ENCODE results near the gene FXYD4. TPM values are rescaled to one million over a fixed set of nuclear protein-coding genes. Genes with fewer than 3 reads are reported as not detected.
A peak's percentile ranks its signal among the peaks of the same experiment; 100 is the strongest.

Gene FXYD4
- total RNA-seq, 2 experiments from 2014 or later, result not detected

DNA sequence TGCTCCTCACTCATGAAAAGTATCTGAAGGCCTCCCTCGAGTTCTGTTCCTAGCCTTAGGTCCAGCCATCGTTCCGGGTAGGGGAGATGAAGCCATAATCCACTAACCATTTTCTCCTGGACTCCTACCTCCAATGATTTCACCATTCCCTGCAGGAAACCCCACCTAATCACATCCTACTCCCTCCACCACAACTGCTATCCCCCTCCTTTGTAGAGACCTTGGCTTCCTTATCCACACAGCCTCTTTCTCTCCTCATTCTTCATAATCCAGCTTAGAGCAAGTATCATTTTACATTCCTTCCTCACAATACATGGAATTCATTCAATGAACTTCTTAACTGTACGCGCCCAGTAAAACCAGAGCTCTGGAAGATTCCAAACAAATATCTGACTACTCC lies 18.9 kb downstream of the FXYD4 start:
- POLR2A ChIA-PET, result interaction anchor here (0.5 to 1.5 kb wide), 5 partner anchors 8 to 98 kb away, joined by 3 to 4 read pairs (median 4); no protein-coding TSS in a partner anchor
- intact Hi-C loops (cut with micrococcal nuclease; ENCODE audit: unreplicated experiment), result no loop called here
- Histone ChIP-seq H3K9me2 (ENCODE audit: insufficient read depth, low read length) (no peaks in the 10 kb centered on the region), H3K4me3 (ENCODE audit: low read depth, low read length, poor library complexity, severe bottlenecking) (no peak overlapping the region), H2AFZ (ENCODE audit: low read length) (no peak overlapping the region), H4K20me1 (ENCODE audit: insufficient read depth, low read length) (peaks cover 69% of the 10 kb centered on the region), H3K79me2 (ENCODE audit: insufficient read depth, low read depth, low read length) (peaks cover 90% of the 10 kb centered on the region), H3K36me3 (ENCODE audit: insufficient read depth, low read length) (peaks cover 100% of the 10 kb centered on the region), H3K4me1 (ENCODE audit: insufficient read depth, low read length, poor library complexity, severe bottlenecking) (peaks cover 23% of the 10 kb centered on the region), H3K4me2 (ENCODE audit: low read length) (no peak overlapping the region), H3K27ac (ENCODE audit: low read depth, low read length, poor library complexity, severe bottlenecking) (no peak overlapping the region), H3K9me3 (ENCODE audit: low read length) (no peaks in the 10 kb centered on the region)
- DNase-seq (ENCODE audit: low spot score), result no peak
- no TSS peak for BruUV-seq (replicated peaks)
- CTCF ChIA-PET (ENCODE audit: unreplicated experiment), result interaction anchor here (0.6 to 1.3 kb wide), 2 partner anchors 11 to 1832 kb away, joined by 3 to 4 read pairs; no protein-coding TSS in a partner anchor
- TF ChIP-seq, protein P1, sequence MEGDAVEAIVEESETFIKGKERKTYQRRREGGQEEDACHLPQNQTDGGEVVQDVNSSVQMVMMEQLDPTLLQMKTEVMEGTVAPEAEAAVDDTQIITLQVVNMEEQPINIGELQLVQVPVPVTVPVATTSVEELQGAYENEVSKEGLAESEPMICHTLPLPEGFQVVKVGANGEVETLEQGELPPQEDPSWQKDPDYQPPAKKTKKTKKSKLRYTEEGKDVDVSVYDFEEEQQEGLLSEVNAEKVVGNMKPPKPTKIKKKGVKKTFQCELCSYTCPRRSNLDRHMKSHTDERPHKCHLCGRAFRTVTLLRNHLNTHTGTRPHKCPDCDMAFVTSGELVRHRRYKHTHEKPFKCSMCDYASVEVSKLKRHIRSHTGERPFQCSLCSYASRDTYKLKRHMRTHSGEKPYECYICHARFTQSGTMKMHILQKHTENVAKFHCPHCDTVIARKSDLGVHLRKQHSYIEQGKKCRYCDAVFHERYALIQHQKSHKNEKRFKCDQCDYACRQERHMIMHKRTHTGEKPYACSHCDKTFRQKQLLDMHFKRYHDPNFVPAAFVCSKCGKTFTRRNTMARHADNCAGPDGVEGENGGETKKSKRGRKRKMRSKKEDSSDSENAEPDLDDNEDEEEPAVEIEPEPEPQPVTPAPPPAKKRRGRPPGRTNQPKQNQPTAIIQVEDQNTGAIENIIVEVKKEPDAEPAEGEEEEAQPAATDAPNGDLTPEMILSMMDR (conservative IDR thresholded peaks at IDR 0.05; ENCODE audit: low read length), result no peak
- no peak for TF ChIP-seq EZH2phosphoT487 (IDR thresholded peaks at IDR 0.05; ENCODE audit: borderline replicate concordance, low read depth, low read length)

DNA sequence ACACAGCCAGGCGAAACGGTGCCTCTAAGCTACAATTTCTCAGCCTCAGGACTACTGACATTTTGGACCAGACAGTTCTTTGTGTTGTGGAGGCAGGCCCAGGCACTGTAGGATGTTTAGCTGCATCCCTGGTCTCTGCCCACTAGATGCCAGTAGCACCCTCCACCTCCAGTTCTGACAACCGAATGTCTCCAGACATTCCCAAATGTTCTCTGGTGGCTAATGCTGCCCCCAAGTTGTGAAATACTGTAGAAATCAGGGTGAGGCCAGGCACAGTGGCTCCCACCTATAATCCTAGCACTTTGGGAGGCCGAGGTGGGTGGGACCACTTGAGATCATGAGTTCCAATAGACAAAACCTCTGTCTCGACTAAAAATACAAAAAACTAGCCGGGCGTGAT lies 19.3 kb downstream of the FXYD4 start:
- peaks cover 68% of the 10 kb centered on the region for H4K20me1 ChIP-seq (ENCODE audit: insufficient read depth, low read length)

DNA sequence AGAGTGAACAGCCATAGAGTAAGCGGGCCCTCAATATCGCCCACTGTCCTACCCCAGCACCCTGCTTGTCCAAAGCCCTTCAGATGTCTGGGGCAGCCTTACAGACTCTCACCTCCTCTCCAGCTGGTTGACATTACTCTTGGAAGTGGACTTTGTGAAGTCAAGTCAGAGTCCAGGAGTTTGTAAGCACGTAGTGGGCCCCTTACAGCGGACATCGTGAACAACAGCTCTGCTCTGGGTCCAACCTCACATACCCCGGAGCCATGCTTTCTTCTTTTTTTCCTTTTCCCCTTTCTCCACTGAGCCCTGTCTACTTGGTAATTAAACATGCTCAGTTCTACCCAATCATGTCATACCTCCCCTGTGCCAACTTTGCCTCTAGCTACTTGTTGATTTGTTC lies 20.1 kb downstream of the FXYD4 start:
- no peak for TF ChIP-seq EZH2phosphoT487 (IDR thresholded peaks at IDR 0.05; ENCODE audit: borderline replicate concordance, low read depth, low read length)
- TF ChIP-seq, protein P1 (conservative IDR thresholded peaks at IDR 0.05; ENCODE audit: low read length), result no peak
- Histone ChIP-seq H3K9me2 (ENCODE audit: insufficient read depth, low read length) (no peaks in the 10 kb centered on the region), H3K36me3 (ENCODE audit: insufficient read depth, low read length) (peaks cover 100% of the 10 kb centered on the region), H3K79me2 (ENCODE audit: insufficient read depth, low read depth, low read length) (peaks cover 92% of the 10 kb centered on the region), H3K27ac (ENCODE audit: low read depth, low read length, poor library complexity, severe bottlenecking) (no peak overlapping the region), H3K4me2 (ENCODE audit: low read length) (no peak overlapping the region), H4K20me1 (ENCODE audit: insufficient read depth, low read length) (peaks cover 71% of the 10 kb centered on the region), H3K4me1 (ENCODE audit: insufficient read depth, low read length, poor library complexity, severe bottlenecking) (peaks cover 26% of the 10 kb centered on the region), H3K4me3 (ENCODE audit: low read depth, low read length, poor library complexity, severe bottlenecking) (no peak overlapping the region), H3K9me3 (ENCODE audit: low read length) (no peaks in the 10 kb centered on the region), H2AFZ (ENCODE audit: low read length) (no peak overlapping the region)
- DNase-seq (ENCODE audit: low spot score), result no peak
- BruUV-seq (replicated peaks), result no TSS peak
- intact Hi-C loops (cut with micrococcal nuclease; ENCODE audit: unreplicated experiment), result no loop called here
- CTCF ChIA-PET (ENCODE audit: unreplicated experiment), result no interaction called here
- POLR2A ChIA-PET, result interaction anchor here (1.1 to 1.3 kb wide), 2 partner anchors 9 to 12 kb away, joined by 3 to 4 read pairs; no protein-coding TSS in a partner anchor

More for the DNA sequence above, 19.3 kb downstream of the FXYD4 start:
- Histone ChIP-seq H3K27ac (ENCODE audit: low read depth, low read length, poor library complexity, severe bottlenecking) (no peak overlapping the region), H3K36me3 (ENCODE audit: insufficient read depth, low read length) (peaks cover 100% of the 10 kb centered on the region), H3K4me3 (ENCODE audit: low read depth, low read length, poor library complexity, severe bottlenecking) (no peak overlapping the region), H3K9me2 (ENCODE audit: insufficient read depth, low read length) (no peaks in the 10 kb centered on the region), H3K4me2 (ENCODE audit: low read length) (no peak overlapping the region), H3K79me2 (ENCODE audit: insufficient read depth, low read depth, low read length) (peaks cover 90% of the 10 kb centered on the region), H3K9me3 (ENCODE audit: low read length) (no peaks in the 10 kb centered on the region), H3K4me1 (ENCODE audit: insufficient read depth, low read length, poor library complexity, severe bottlenecking) (peaks cover 26% of the 10 kb centered on the region), H2AFZ (ENCODE audit: low read length) (no peak overlapping the region)
- no peak for TF ChIP-seq EZH2phosphoT487 (IDR thresholded peaks at IDR 0.05; ENCODE audit: borderline replicate concordance, low read depth, low read length)
- TF ChIP-seq, protein P1 (conservative IDR thresholded peaks at IDR 0.05; ENCODE audit: low read length), result peak; percentile 68
- ChIA-PET POLR2A (interaction anchor here (0.5 to 1.5 kb wide), 4 partner anchors 8 to 62 kb away, joined by 3 to 4 read pairs (median 4); no protein-coding TSS in a partner anchor), CTCF (ENCODE audit: unreplicated experiment) (interaction anchor here (0.6 to 1.3 kb wide), 2 partner anchors 11 to 1831 kb away, joined by 3 to 4 read pairs; no protein-coding TSS in a partner anchor)
- BruUV-seq (replicated peaks), result no TSS peak
- intact Hi-C loops (cut with micrococcal nuclease; ENCODE audit: unreplicated experiment), result no loop called here
- DNase-seq (ENCODE audit: low spot score), result no peak

All from OCI-LY7 (cell line).